Measurements from ENCODE around the gene LARP4B. TPM values are rescaled to one million over a fixed set of nuclear protein-coding genes. Genes with fewer than 3 reads are reported as not detected.
"Not testable (repeated sequence)": the region's sequence is repeated elsewhere in the genome, so short reads cannot be mapped to it uniquely, and the experiment has no call there.

Gene LARP4B
- total and polyA plus RNA-seq, 3 donors from 2014 or later = 54.2 to 98.6 (median 95.3) TPM

DNA sequence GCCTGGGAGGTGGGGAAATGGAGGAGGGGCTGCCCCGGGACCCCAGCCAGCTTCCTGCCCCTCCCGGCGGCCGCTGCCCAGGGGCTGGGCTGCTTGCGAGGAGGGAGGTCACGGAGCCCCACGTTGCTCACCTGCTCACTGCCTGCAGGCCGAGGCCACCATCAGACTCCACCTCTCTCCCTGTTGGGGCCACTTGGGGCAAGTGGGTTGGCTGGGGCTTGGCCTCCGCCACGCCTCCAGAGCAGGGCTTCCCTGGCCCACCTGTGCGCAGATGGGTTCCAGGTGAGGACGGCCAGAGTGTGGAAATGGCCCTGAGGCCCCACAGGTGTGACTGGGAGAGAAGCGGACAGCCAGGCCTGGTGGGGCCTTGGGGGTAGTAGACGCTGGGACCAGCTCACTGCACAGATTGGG lies 159.3 kb downstream of the LARP4B start:
- H3K27ac ChIP-seq = no peak overlapping the region
- no peaks in the 10 kb centered on the region for H3K27me3 ChIP-seq
- no peaks in the 10 kb centered on the region for H3K9me3 ChIP-seq
- DNase-seq = no peak
- H3K36me3 ChIP-seq (ENCODE audit: low read depth, missing control alignments) = no peaks in the 10 kb centered on the region
- intact Hi-C loops (cut with DNase I; ENCODE audit: low total_unique reads) = no loop called here
- TF ChIP-seq POLR2A (IDR thresholded peaks at IDR 0.05) = no peak
- TF ChIP-seq, protein P1, sequence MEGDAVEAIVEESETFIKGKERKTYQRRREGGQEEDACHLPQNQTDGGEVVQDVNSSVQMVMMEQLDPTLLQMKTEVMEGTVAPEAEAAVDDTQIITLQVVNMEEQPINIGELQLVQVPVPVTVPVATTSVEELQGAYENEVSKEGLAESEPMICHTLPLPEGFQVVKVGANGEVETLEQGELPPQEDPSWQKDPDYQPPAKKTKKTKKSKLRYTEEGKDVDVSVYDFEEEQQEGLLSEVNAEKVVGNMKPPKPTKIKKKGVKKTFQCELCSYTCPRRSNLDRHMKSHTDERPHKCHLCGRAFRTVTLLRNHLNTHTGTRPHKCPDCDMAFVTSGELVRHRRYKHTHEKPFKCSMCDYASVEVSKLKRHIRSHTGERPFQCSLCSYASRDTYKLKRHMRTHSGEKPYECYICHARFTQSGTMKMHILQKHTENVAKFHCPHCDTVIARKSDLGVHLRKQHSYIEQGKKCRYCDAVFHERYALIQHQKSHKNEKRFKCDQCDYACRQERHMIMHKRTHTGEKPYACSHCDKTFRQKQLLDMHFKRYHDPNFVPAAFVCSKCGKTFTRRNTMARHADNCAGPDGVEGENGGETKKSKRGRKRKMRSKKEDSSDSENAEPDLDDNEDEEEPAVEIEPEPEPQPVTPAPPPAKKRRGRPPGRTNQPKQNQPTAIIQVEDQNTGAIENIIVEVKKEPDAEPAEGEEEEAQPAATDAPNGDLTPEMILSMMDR (IDR thresholded peaks at IDR 0.05) = no peak
- no peaks in the 10 kb centered on the region for H3K4me1 ChIP-seq
- WGBS, 2 donors = 75 to 93% methylated on average over 2 to 14 of the region's 14 CpGs
- no peak overlapping the region for H3K4me3 ChIP-seq

DNA sequence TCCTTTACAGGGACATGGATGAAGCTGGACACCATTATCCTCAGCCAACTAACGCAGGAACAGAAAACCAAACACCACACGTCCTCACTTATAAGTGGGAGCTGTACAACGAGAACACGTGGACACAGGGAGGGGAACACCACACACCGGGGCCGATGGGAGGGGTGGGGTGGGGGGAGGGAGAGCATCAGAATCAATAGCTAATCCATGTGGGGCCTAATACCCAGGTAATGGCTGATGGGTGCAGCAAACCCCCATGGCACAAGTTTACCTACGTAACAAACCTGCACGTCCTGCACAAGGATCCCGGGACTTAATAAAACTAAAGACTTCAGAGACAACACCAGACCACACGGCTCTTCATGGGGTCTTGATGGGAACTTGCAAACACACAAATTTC lies 159.9 kb downstream of the LARP4B start:
- intact Hi-C loops (cut with DNase I; ENCODE audit: low total_unique reads) = no loop called here
- 84% methylated on average over 10 of the region's 10 CpGs for WGBS, 2 donors
- no peaks in the 10 kb centered on the region for H3K36me3 ChIP-seq (ENCODE audit: low read depth, missing control alignments)
- no peaks in the 10 kb centered on the region for H3K4me1 ChIP-seq
- no peak overlapping the region for H3K27ac ChIP-seq
- no peak overlapping the region for H3K4me3 ChIP-seq
- no peaks in the 10 kb centered on the region for H3K27me3 ChIP-seq
- no peaks in the 10 kb centered on the region for H3K9me3 ChIP-seq
- no peak for TF ChIP-seq POLR2A (IDR thresholded peaks at IDR 0.05)
- TF ChIP-seq, protein P1 (IDR thresholded peaks at IDR 0.05) = no peak
- DNase-seq = no peak

DNA sequence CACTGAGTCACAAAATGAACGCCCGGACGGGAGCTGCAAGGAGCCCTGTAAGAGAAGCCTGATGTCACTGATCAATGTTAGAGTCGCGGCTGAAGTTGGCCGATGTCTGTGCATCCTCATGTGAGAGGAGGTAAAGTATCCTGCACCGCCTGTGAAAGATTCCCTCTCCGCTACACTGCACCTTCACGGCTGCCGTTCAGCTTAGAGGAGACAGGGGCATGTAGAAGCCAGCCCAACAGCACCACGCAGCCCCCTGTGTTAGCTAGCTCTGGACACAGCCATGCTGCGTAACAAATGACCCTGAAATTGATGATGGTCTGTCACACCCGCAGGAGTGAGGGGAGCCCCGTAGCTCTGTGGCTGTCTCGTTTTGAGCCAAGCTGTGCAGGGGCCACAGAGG lies 160.5 kb downstream of the LARP4B start:
- no peak overlapping the region for H3K27ac ChIP-seq
- WGBS, 2 donors = 93 to 98% methylated on average over 10 to 15 of the region's 15 CpGs
- no peaks in the 10 kb centered on the region for H3K4me1 ChIP-seq
- H3K27me3 ChIP-seq = no peaks in the 10 kb centered on the region
- no peaks in the 10 kb centered on the region for H3K36me3 ChIP-seq (ENCODE audit: low read depth, missing control alignments)
- intact Hi-C loops (cut with DNase I; ENCODE audit: low total_unique reads) = no loop called here
- H3K4me3 ChIP-seq = no peak overlapping the region
- DNase-seq = no peak
- TF ChIP-seq, protein P1 (IDR thresholded peaks at IDR 0.05) = no peak
- TF ChIP-seq POLR2A (IDR thresholded peaks at IDR 0.05) = no peak
- no peaks in the 10 kb centered on the region for H3K9me3 ChIP-seq

DNA sequence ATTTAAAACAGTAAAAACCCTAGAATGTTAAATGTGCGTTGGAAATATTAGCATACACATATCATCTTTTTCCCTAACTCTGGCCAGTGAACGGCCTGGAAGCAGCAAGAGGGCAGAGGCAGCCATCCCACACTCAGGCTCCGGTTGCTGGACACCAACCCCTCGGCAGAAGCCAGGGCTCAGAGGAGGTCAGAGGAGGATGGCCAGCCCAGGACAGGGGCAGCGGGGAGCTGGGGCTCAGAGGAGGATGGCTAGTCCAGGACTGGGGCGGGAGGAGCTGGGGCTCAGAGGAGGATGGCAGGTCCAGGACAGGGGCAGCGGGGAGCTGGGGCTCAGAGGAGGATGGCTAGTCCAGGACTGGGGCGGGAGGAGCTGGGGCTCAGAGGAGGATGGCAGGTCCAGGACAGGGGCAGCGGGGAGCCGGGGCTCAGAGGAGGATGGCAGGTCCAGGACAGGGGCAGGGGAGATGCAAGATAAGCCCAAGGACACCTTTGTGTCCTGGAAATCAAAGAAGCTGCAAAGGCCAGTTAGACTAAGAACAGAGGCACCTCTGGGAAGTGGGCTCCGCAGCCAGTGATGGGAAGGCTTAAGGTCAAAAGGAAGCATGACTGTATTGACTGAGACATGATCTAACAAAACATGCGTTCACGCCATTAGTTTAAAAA lies 161.3 kb downstream of the LARP4B start:
- H3K4me1 ChIP-seq; H3K27ac ChIP-seq; H3K9me3 ChIP-seq; H3K27me3 ChIP-seq; DNase-seq; intact Hi-C loops (cut with DNase I; ENCODE audit: low total_unique reads); H3K36me3 ChIP-seq (ENCODE audit: low read depth, missing control alignments); H3K4me3 ChIP-seq: not testable (repeated sequence)
- WGBS, 2 donors = 85 to 89% methylated on average over 13 of the region's 13 CpGs

DNA sequence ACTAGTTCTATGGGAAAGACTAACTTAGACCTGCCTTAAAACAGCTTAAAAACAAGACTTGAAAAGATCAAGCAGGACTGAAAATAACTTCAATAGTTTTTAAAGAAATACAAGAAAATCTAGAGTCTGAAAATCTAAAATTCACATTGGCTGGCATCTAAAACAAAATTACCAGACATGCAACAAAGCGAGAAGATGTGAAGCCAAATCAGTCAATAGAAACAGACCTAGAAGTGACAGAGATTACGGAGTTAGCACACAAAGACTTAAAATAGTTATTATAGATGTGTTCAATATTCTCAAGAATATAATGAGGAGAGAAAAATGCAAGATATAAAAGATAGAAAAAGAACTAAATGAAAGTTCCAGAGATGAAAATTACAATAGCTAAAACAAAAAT lies 163.7 kb downstream of the LARP4B start:
- no peak overlapping the region for H3K4me3 ChIP-seq
- no peaks in the 10 kb centered on the region for H3K27me3 ChIP-seq
- 95 to 96% methylated on average over 2 of the region's 2 CpGs for WGBS, 2 donors
- H3K4me1 ChIP-seq = no peaks in the 10 kb centered on the region
- TF ChIP-seq, protein P1 (IDR thresholded peaks at IDR 0.05) = no peak
- TF ChIP-seq POLR2A (IDR thresholded peaks at IDR 0.05) = no peak
- no peak for DNase-seq
- H3K27ac ChIP-seq = no peak overlapping the region
- no peaks in the 10 kb centered on the region for H3K9me3 ChIP-seq
- H3K36me3 ChIP-seq (ENCODE audit: low read depth, missing control alignments) = no peaks in the 10 kb centered on the region
- intact Hi-C loops (cut with DNase I; ENCODE audit: low total_unique reads) = no loop called here

Data from testis (tissue), 3 donors.